HTR-8/SVneo (cell line): Measurements from ENCODE around the gene NAT16.

Experiments used
- DNase-seq: peaks from one replicate; pipeline ENCODE4 v3.0.0; 2011; ENCODE audit warnings: low spot score, mixed read lengths; ENCODE audit not compliant: insufficient read length
- FAIRE-seq: peaks from 2 replicates; lab custom pipeline; 2011; peaks lifted over from hg19 to GRCh38; lab: Jason Lieb, UNC

The NAT16 gene

DNA sequence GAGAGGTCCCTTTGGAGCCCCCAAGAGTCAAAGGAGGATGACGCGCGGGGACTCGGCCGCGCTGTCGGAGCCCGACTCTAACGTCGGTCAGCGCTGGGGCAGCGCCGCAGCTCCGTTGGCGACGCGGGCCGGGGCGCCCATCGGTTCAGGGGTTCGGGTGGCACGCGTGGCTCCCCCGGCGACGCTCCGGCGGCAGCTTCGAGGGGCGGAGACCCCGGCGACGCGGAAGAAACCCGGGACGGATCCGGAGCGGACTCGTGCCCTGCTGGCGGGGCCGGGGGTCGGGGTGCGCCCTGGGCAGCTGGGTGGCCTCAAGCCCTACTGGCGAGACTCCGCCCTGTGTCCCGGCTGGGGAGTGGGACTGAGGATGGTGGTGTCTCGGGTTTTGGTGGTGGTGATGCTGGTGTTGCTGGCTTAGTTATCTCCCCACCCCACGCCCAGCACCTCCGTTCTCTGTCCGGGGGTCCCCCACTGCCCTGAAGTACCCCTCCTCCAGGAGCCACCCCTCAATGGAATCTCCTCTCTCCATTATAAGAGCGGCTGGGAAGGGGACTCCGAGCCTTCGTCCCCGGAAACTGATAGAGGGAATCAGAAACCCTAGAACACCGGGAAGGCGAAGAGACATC is at the start of gene NAT16:
NAT16 (minus strand) TSS at position 164 of the 626 bp plus-strand sequence. CDS start 5,486 bp downstream, outside the sequence.
- no peak for FAIRE-seq
- no peak for DNase-seq

DNA sequence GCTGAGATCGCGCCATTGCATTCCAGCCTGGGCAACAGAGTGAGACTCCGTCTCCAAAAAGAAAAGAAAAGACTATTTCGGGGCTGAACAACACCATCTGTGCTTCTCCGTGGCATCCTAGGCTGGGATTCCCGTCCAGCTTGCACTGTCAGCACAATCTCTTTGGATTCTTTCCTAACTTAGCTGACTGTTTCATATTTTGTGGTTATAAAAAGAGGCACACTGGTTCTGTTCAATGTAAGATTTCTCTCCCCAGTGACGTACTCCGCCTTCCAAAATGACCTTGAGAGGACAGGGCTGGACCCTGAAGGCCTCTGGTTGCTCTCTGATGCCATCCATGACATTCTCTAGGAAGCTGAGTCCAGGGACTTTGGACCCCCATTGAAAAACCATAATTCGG is 46.6 kb upstream of the NAT16 start:
- FAIRE-seq (no peak), DNase-seq (no peak)

DNA sequence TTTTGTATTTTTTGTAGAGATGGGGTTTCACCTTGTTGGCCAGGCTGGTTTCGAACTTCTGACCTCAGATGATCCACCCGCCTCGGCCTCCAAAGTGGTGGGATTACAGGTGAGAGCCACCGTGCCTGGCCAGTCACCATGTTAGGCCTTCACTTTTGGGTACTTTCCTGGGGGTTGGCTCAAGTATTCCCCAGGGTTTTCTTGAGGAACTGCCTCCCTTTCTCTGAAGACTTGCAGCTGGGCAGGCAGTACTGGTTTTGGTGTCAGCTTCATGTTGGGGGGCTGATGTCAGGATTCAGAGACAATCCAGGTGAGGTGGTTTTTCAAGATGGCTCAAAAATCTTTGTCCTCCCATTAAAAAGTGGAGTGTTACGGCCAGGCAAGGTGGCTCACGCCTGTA is 45.6 kb upstream of the NAT16 start:
- no peak for DNase-seq
- FAIRE-seq = no peak

- FAIRE-seq = no peak
These were observed 43.4 kb upstream of the NAT16 start for GRCh38 chr7:101223528-101223927.

DNA sequence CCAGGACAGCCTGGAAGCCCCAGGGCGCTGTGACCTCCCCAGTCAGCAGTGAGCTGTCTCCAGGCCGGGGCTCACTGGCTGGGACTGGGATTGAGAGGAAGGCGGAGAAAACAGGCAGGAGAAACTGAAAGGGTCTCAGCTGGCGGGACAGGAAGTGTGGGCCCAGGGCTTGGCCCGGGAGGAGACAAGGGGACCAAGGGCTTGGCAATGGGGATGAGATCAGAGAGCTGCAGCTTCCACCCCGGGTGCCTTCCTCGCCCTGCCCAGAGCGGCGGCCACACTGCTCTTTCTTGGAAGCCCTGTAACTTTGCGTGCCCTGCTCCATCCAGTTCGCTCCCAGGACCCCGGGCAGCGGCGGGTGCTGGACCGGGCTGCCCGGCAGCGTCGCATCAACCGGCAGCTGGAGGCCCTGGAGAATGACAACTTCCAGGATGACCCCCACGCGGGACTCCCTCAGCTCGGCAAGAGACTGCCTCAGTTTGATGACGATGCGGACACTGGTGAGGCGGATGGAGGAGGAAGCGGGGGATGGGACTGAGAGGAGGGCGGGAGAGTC is 42.3 kb upstream of the NAT16 start:
- no peak for FAIRE-seq

More at GRCh38 chr7:101223528-101223927, 43.4 kb upstream of the NAT16 start:
- DNase-seq = no peak

GRCh38 chr7:101220295-101220694 is 40.2 kb upstream of the NAT16 start:
- no peak for FAIRE-seq

More for the DNA sequence above, 42.3 kb upstream of the NAT16 start:
- DNase-seq = no peak

GRCh38 chr7:101218236-101219125 is 38.4 kb upstream of the NAT16 start:
- no peak for DNase-seq
- FAIRE-seq = no peak

More at GRCh38 chr7:101220295-101220694, 40.2 kb upstream of the NAT16 start:
- no peak for DNase-seq

DNA sequence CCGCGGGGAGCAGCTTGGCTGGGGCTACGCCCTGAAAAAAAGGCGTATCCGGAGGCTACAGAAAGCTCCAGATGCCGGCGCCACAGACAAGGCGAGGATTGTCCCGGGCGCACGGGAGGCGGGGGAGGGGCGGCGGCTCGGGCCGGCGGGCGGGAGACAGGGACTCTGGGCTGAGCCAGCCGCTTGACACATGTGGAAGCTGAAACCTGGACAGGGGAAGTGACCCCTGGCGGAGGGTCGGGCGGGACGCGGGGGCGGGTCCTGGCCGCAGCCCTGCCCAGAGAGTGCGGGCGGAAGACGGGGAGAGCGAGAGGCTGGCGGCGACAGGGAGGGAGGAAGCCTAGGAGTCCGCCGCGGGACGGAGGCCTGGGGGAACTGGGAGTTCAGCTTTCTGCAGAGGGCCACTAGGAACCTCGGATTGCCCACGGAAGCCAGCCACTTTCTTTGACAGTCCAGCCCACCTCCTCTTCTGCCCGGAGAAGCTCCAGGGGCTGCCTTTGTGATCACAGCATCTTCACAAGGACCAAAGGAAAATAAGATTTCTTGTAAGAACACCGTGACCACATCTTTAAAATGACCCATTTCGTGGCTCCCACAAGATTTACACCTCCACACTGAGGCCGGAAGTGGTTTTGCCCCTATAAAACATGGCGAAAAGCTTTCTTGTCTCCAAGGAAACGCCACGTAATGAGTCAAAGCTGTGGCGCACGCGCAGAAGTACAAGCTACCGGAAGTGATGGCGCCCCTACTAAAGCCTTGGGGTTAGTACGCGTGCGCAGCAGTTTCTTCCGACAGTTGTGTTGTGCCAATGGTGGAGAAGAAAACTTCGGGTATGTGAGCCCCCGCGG is 37.5 kb upstream of the NAT16 start, which contains the start of the genes PLOD3 and ZNHIT1:
PLOD3 (minus strand) TSS at position 194 of the 848 bp plus-strand sequence. CDS start 307 bp downstream, outside the sequence.
ZNHIT1 (plus strand) TSS at position 778 of the 848 bp plus-strand sequence; CDS start at position 809, 31 bp downstream.
- DNase-seq (peak; percentile 95), FAIRE-seq (no peak)

GRCh38 chr7:101216860-101217387 is 36.8 kb upstream of the NAT16 start:
- DNase-seq (no peak), FAIRE-seq (no peak)

DNA sequence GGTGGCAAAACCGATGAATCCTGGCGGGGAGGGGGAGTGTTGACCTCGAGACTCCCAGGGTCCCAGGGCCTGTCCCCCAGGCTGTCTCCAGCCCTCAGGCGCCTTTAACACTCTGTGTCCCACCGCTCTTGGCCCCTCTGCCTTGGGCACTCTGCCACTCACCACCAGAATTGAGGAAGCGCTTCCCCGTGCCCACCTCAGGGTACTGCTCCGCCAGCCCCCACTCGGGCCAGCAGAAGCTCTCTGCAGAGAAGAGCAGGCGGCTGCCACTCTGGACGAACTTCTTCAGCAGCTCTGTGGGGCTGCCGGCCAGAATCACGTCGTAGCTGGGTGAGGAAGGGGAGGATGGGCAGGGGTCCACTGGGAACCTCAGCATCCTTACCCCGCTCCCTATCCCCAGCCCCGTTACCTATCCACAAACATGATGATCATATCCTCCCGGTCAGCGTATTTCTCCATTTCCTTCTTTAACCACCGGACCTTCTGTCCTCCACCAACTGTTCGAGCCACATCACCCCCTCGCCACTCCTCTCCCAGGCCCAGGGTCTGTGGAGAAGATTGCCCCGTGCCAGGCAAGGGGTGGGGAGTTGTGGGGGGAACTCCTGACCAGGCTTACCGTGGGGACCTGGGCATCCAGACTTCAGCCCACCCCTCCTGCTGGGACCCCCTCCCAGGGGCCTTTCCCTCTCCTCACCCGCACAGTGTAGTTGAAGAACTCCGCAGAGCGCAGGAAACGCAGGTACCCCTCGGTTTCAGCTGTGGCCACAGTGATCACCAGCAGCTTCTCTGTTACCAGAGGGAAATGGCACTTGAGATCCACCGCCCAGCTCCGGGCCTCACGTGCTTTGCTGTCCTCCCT is 36.1 kb upstream of the NAT16 start:
- FAIRE-seq (no peak), DNase-seq (no peak)

GRCh38 chr7:101212014-101212413 is 31.9 kb upstream of the NAT16 start:
- DNase-seq = no peak
- no peak for FAIRE-seq

GRCh38 chr7:101211501-101211900 is 31.4 kb upstream of the NAT16 start:
- DNase-seq (no peak), FAIRE-seq (no peak)

DNA sequence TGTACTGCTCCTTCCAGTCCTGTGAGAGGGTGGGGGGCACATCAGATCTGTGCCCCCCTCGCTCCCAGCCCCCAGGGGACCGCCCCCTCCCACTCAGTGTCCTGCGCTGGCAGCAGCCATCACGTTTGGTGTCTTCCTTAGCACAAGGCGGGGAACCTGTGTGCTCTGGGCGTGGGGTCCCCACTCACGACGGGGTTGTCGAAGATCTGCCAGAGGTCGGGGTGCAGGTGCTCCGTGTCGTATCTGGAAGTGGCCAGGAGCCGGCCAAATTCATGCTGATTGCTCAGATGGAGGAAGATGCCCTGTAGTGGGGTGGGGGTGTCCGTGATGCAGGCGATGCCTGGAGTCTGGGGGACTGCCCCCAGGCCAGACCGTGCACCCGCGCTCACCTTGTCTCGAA is 30.1 kb upstream of the NAT16 start:
- DNase-seq = no peak
- no peak for FAIRE-seq

DNA sequence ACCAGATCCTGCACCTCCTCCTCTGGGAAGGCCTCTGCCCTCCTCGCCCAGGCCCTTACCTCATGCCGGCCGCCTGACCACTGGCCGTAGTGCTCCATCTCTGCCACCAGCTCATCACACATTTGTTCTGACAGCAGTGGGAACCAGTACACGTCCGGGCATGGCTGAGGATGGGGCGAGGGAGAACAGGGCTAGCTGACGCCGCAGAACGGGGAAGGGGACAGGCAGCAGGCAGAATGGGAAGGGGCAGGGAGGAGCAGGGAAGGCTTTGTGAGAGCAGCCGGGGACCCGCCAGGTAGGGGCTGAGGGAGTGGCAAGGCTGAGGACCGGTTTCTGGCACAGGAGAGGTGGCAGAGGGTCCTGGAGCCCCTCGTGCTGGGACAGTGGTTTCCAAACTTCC is 28.7 kb upstream of the NAT16 start:
- FAIRE-seq = no peak
- no peak for DNase-seq

GRCh38 chr7:101207459-101207858 is 27.4 kb upstream of the NAT16 start:
- no peak for DNase-seq
- FAIRE-seq = no peak

DNA sequence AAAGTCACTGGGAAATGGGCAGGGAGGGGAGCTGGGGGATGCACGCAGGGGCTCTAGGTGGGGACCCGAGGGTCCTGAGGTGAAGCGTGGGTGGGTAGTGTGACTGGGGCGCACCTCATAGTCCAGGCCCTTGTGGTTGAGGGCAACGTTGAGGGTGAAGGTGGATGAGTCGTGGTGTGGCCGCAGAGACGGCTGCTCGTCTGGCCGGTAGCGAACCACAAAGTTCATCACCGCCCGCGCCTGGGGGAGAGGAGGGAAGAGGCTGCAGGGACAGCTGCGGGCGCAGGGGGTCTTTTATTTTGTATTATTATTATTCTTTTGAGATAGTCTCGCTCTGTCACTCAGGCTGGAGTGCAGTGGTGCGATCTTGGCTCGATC is 26.6 kb upstream of the NAT16 start:
- FAIRE-seq (no peak), DNase-seq (no peak)

DNA sequence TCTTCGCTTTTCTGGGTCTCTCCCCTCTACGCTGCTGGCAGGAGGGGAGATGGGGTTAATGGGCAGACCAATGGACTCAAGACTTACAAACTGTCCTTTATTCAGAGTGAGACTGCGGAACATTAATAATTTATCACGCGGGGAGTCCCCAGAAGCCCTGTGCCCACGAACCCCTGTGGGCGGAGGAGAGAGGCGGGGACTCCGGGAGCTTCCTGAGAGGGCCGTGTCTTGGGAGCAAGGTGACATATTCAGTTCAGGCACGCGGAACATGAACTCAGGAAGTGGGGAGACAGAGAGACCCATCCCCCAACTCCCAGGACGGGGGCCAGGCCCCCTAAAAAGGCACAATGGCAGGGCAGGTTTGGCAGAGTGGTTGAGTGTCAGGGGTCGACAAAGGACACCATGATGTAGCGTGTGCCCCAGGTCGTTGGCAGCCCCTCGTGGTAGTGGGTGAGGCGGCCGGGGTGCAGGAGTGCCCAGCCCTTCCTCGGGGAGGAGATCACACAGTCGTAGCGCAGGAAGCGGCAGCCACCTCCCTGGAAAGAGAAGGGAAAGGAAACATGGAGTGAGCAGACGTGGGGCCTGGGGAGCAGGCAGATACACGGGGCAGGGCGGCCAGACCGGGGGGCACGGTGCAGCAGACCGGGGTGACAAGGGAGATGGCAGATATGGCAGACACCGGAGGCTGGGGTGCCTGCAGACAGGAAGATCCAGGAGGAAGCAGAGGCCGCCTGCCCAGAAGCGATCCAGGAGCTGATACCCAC is 26.0 kb upstream of the NAT16 start:
- no peak for DNase-seq
- FAIRE-seq = no peak
